PC-9 (cell line): ENCODE data around the gene CCL5.

Experiments
- CTCF ChIP-seq: fragments of 200-600 bp; sonication (generic); conservative IDR thresholded peaks from 2 replicates; pipeline ENCODE4 v1.6.1; 2017; ENCODE audit warnings: mixed run types, antibody characterized with exemption, mild to moderate bottlenecking, moderate library complexity
- EZH2 ChIP-seq: fragments of 200-600 bp; sonication (generic); IDR thresholded peaks from 2 replicates; pipeline ENCODE4 v1.8.0; 2017; ENCODE audit warnings: antibody characterized with exemption, low read depth

- TF ChIP-seq EZH2 (no peak), CTCF (no peak)
Measured at GRCh38 chr17:35912942-35913341, 32.8 kb upstream of the CCL5 start.
